ENCODE results near the gene CTDSPL2. TPM values are rescaled to one million over a fixed set of nuclear protein-coding genes. Genes with fewer than 3 reads are reported as not detected.

The CTDSPL2 gene
- total and polyA plus RNA-seq, 10 of the 15 experiments (the other 5 are each of a cell fraction or from before 2014, with no cell fraction given): 10.7 to 77.1 (median 44.9) TPM

DNA sequence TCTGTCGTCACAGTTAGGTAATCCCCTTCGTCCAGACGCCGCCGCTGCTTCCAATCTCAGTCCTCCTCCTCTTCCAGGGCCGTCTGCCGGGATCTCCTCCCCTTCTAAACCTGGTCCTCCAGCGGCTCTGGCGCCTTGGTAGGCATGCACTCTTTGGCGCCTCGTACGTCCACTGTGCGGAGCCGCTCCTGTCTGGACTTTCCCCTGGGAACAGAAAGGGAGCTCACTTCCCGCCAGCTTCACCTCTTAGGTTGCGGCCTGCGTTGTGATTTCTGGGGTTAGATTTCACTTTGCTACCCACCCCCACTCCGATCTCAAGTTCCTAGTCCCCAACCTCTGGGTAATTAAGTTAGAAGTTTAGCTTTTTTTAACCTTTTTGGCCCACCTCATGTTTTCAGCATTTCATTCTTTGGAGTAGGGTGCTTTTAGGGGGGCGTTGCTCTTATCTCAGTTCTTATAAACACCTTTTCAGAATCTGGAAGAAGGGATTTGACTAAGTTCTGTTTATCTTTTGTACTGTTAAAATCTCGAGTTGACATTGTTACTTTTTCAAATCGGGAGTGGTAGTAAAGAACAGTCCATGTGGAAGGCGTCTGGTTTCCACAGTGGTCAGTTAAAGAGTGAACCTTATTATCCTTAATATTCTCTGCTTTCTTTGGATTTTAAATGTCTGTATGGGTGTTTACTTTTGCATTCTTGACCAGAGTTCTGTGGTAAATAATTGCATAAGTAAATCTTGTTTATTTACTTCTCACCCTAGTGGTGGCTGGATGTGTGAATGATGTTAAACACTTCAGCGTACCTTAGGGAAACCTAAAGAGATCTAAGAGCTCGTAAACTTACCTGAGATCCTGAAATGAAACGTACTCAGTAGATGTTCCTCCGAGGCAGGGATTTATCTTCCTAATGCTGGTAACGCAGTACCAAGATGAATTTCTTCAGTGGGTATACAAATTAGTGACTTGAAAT, 611 bp downstream of the CTDSPL2 start:
- intact Hi-C loops (cut with micrococcal nuclease; ENCODE audit: unreplicated experiment): loop anchor here (5.0 kb wide), 1 partner anchor 141 kb away; the partner anchor contains the start of gene GOLM2
- FAIRE-seq (peak; percentile 79), DNase-seq (ENCODE audit: low read depth, low spot score) (no peak), ATAC-seq (peak; percentile 28)
- Histone ChIP-seq H3K4me2 (ENCODE audit: control insufficient read depth, insufficient read depth) (peak overlapping the region; percentile 56), H3K9ac (ENCODE audit: control insufficient read depth, insufficient read depth, low read length) (peak overlapping the region; percentile 97), H3K27ac (ENCODE audit: control insufficient read depth, insufficient read depth) (peak overlapping the region; percentile 93), H2AFZ (ENCODE audit: control insufficient read depth, low read depth, low read length) (peak overlapping the region; percentile 91), H3K9me3 (replicated peaks; ENCODE audit: control insufficient read depth, insufficient read depth, low read length) (no peaks in the 10 kb centered on the region), H4K20me1 (ENCODE audit: control insufficient read depth, insufficient read depth) (no peaks in the 10 kb centered on the region), H3K4me1 (ENCODE audit: control insufficient read depth, insufficient read depth, low read length) (no peaks in the 10 kb centered on the region), H3K36me3 (ENCODE audit: control insufficient read depth in 2 of 2, insufficient read depth in 2 of 2, low read length in 1 of 2) (peaks cover 0 to 12% of the 10 kb centered on the region in 2 experiments; a peak in 3 of 4 replicates), H3K27me3 (replicated peaks in 1 of 2; ENCODE audit: control insufficient read depth in 2 of 2, insufficient read depth in 2 of 2, low read length in 1 of 2) (no peaks in the 10 kb centered on the region), H3K79me2 (ENCODE audit: control insufficient read depth, insufficient read depth, low read length) (peaks cover 62% of the 10 kb centered on the region), H3K4me3 (peak overlapping the region; percentile 80)
- TSS peak; percentile 79 for BruUV-seq (replicated peaks)
- WGBS (ENCODE audit: insufficient coverage, insufficient replicate concordance, low lambda C conversion rate, missing lambda C conversion rate): under 1% methylated on average over 27 of the region's 27 CpGs
- ChIA-PET SMC1A (ENCODE audit: uncharacterized antibody, unreplicated experiment) (interaction anchor here (0.7 to 2.2 kb wide), 12 partner anchors 8 to 140 kb away, joined by 3 to 13 read pairs (median 3); no protein-coding TSS in a partner anchor), CTCF (interaction anchor here (0.7 to 2.0 kb wide), 11 partner anchors 8 to 131 kb away, joined by 3 to 9 read pairs (median 3); no protein-coding TSS in a partner anchor), POLR2A (interaction anchor here (0.6 to 2.4 kb wide), 10 partner anchors 12 to 307 kb away, joined by 3 to 8 read pairs (median 4); partner anchors contain the start of gene GOLM2), RAD21 (ENCODE audit: unreplicated experiment) (interaction anchor here (1.1 to 4.0 kb wide), 7 partner anchors 8 to 140 kb away, joined by 3 to 17 read pairs (median 6); partner anchors contain the start of gene GOLM2)
- in situ Hi-C loops (cut with MboI): no loop called here
- TF ChIP-seq, protein P1, sequence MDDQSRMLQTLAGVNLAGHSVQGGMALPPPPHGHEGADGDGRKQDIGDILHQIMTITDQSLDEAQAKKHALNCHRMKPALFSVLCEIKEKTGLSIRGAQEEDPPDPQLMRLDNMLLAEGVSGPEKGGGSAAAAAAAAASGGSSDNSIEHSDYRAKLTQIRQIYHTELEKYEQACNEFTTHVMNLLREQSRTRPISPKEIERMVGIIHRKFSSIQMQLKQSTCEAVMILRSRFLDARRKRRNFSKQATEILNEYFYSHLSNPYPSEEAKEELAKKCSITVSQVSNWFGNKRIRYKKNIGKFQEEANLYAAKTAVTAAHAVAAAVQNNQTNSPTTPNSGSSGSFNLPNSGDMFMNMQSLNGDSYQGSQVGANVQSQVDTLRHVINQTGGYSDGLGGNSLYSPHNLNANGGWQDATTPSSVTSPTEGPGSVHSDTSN (IDR thresholded peaks at IDR 0.05; ENCODE audit: insufficient replicate concordance, low read depth, low read length): no peak
- TF ChIP-seq CHD2 (IDR thresholded peaks at IDR 0.05; ENCODE audit: borderline replicate concordance, low read depth, low read length) (0 out of 2 replicates have a peak, but pooled peaks have one; percentile 7), NFIC (IDR thresholded peaks at IDR 0.05; ENCODE audit: low read depth, low read length) (0 out of 2 replicates have a peak, but pooled peaks have one; percentile 3), NFXL1 (IDR thresholded peaks at IDR 0.05; ENCODE audit: borderline replicate concordance) (no peak), DPF2 (IDR thresholded peaks at IDR 0.05) (0 out of 2 replicates have a peak, but pooled peaks have one; percentile 62), RUNX3 (IDR thresholded peaks at IDR 0.05; ENCODE audit: low read length) (no peak), POU2F2 (IDR thresholded peaks at IDR 0.05; ENCODE audit: borderline replicate concordance, low read depth, low read length) (no peak), RCOR1 (conservative IDR thresholded peaks at IDR 0.05; ENCODE audit: low read depth, low read length) (no peak), TBL1XR1 (IDR thresholded peaks at IDR 0.05; ENCODE audit: low read depth, low read length) (0 out of 2 replicates have a peak, but pooled peaks have one; percentile 4)
- TF ChIP-seq, protein P2, sequence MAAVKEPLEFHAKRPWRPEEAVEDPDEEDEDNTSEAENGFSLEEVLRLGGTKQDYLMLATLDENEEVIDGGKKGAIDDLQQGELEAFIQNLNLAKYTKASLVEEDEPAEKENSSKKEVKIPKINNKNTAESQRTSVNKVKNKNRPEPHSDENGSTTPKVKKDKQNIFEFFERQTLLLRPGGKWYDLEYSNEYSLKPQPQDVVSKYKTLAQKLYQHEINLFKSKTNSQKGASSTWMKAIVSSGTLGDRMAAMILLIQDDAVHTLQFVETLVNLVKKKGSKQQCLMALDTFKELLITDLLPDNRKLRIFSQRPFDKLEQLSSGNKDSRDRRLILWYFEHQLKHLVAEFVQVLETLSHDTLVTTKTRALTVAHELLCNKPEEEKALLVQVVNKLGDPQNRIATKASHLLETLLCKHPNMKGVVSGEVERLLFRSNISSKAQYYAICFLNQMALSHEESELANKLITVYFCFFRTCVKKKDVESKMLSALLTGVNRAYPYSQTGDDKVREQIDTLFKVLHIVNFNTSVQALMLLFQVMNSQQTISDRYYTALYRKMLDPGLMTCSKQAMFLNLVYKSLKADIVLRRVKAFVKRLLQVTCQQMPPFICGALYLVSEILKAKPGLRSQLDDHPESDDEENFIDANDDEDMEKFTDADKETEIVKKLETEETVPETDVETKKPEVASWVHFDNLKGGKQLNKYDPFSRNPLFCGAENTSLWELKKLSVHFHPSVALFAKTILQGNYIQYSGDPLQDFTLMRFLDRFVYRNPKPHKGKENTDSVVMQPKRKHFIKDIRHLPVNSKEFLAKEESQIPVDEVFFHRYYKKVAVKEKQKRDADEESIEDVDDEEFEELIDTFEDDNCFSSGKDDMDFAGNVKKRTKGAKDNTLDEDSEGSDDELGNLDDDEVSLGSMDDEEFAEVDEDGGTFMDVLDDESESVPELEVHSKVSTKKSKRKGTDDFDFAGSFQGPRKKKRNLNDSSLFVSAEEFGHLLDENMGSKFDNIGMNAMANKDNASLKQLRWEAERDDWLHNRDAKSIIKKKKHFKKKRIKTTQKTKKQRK (IDR thresholded peaks at IDR 0.05; ENCODE audit: low read depth, low read length): no peak
- TF ChIP-seq, protein P3, sequence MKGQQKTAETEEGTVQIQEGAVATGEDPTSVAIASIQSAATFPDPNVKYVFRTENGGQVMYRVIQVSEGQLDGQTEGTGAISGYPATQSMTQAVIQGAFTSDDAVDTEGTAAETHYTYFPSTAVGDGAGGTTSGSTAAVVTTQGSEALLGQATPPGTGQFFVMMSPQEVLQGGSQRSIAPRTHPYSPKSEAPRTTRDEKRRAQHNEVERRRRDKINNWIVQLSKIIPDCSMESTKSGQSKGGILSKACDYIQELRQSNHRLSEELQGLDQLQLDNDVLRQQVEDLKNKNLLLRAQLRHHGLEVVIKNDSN (IDR thresholded peaks at IDR 0.05; ENCODE audit: borderline replicate concordance, extremely low read length, insufficient read depth, low read depth, low read length): no peak
- TF ChIP-seq, protein P4, sequence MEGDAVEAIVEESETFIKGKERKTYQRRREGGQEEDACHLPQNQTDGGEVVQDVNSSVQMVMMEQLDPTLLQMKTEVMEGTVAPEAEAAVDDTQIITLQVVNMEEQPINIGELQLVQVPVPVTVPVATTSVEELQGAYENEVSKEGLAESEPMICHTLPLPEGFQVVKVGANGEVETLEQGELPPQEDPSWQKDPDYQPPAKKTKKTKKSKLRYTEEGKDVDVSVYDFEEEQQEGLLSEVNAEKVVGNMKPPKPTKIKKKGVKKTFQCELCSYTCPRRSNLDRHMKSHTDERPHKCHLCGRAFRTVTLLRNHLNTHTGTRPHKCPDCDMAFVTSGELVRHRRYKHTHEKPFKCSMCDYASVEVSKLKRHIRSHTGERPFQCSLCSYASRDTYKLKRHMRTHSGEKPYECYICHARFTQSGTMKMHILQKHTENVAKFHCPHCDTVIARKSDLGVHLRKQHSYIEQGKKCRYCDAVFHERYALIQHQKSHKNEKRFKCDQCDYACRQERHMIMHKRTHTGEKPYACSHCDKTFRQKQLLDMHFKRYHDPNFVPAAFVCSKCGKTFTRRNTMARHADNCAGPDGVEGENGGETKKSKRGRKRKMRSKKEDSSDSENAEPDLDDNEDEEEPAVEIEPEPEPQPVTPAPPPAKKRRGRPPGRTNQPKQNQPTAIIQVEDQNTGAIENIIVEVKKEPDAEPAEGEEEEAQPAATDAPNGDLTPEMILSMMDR (IDR thresholded peaks at IDR 0.05 in 2 of 3, conservative IDR thresholded peaks at IDR 0.05 in 1 of 3; ENCODE audit: control insufficient read depth in 2 of 3, extremely low read depth in 1 of 3, insufficient read depth in 1 of 3, low read depth in 3 of 3, low read length in 3 of 3): peak in 2 of 3 experiments; percentile 5 to 13; a peak in 1 of 6 replicates

Data from GM12878 (cell line).